ENCODE measurements around the gene MAPK8IP2. TPM values are rescaled to one million over a fixed set of nuclear protein-coding genes. Genes with fewer than 3 reads are reported as not detected.
A peak's percentile ranks its signal among the peaks of the same experiment; 100 is the strongest.
"Not testable (repeated sequence)": the region's sequence is repeated elsewhere in the genome, so short reads cannot be mapped to it uniquely, and the experiment has no call there.

MAPK8IP2 gene
- total RNA-seq, 1 donor from 2014 or later: 1.7 TPM

GRCh38 chr22:50628543-50629134 lies 28.0 kb downstream of the MAPK8IP2 start:
- ATAC-seq: peak; percentile 2 to 4
- intact Hi-C loops (cut with DNase I): no loop called here

GRCh38 chr22:50630376-50630775 lies 29.8 kb downstream of the MAPK8IP2 start:
- no peak overlapping the region for H3K27ac ChIP-seq
- intact Hi-C loops (cut with DNase I): no loop called here
- H3K9me3 ChIP-seq: no peaks in the 10 kb centered on the region
- H3K36me3 ChIP-seq: peaks cover 6% of the 10 kb centered on the region
- TF ChIP-seq, protein P1, sequence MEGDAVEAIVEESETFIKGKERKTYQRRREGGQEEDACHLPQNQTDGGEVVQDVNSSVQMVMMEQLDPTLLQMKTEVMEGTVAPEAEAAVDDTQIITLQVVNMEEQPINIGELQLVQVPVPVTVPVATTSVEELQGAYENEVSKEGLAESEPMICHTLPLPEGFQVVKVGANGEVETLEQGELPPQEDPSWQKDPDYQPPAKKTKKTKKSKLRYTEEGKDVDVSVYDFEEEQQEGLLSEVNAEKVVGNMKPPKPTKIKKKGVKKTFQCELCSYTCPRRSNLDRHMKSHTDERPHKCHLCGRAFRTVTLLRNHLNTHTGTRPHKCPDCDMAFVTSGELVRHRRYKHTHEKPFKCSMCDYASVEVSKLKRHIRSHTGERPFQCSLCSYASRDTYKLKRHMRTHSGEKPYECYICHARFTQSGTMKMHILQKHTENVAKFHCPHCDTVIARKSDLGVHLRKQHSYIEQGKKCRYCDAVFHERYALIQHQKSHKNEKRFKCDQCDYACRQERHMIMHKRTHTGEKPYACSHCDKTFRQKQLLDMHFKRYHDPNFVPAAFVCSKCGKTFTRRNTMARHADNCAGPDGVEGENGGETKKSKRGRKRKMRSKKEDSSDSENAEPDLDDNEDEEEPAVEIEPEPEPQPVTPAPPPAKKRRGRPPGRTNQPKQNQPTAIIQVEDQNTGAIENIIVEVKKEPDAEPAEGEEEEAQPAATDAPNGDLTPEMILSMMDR (IDR thresholded peaks at IDR 0.05): no peak
- ATAC-seq: no peak
- no peak overlapping the region for H3K4me3 ChIP-seq
- DNase-seq: no peak
- H3K27me3 ChIP-seq (ENCODE audit: low read depth): no peaks in the 10 kb centered on the region
- H3K4me1 ChIP-seq: peaks cover 18% of the 10 kb centered on the region

More at GRCh38 chr22:50628543-50629134, 28.0 kb downstream of the MAPK8IP2 start:
- peaks cover 14% of the 10 kb centered on the region for H3K36me3 ChIP-seq
- TF ChIP-seq, protein P1 (IDR thresholded peaks at IDR 0.05): no peak
- H3K4me3 ChIP-seq: peak overlapping the region; percentile 78
- no peaks in the 10 kb centered on the region for H3K9me3 ChIP-seq
- H3K4me1 ChIP-seq: peaks cover 18% of the 10 kb centered on the region
- H3K27me3 ChIP-seq (ENCODE audit: low read depth): no peaks in the 10 kb centered on the region
- no peak for DNase-seq
- peak overlapping the region; percentile 79 for H3K27ac ChIP-seq

DNA sequence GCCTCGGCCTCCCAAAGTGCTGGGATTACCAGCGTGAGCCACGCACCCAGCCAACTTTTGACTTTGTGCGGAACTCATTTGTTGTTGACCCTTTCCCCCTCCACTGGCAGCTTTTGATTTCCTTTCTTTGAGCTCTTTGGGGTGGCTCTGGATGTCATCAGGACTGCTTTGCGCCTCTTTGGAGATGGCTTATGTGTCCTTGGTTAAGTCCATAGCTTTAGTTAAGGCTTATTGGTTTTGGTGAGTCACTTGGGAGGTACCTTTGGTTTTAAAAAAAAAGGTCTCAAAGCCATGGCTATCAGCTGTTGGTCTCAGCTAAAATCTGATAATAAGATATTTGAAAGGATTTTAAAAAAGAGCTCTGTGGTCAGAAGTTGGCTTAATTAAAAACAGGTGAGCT lies 32.5 kb downstream of the MAPK8IP2 start:
- Histone ChIP-seq H3K27me3 (ENCODE audit: low read depth) (no peaks in the 10 kb centered on the region), H3K9me3 (no peaks in the 10 kb centered on the region), H3K4me3 (no peak overlapping the region), H3K36me3 (no peaks in the 10 kb centered on the region), H3K27ac (no peak overlapping the region), H3K4me1 (peaks cover 3% of the 10 kb centered on the region)
- DNase-seq: no peak
- intact Hi-C loops (cut with DNase I): no loop called here
- TF ChIP-seq, protein P1 (IDR thresholded peaks at IDR 0.05): no peak
- no peak for ATAC-seq

GRCh38 chr22:50633771-50634170 lies 33.2 kb downstream of the MAPK8IP2 start:
- TF ChIP-seq, protein P1 (IDR thresholded peaks at IDR 0.05): no peak
- no peak overlapping the region for H3K4me3 ChIP-seq
- H3K4me1 ChIP-seq: peaks cover 3% of the 10 kb centered on the region
- H3K27me3 ChIP-seq (ENCODE audit: low read depth): no peaks in the 10 kb centered on the region
- ATAC-seq (no peak), DNase-seq (no peak)
- no peaks in the 10 kb centered on the region for H3K9me3 ChIP-seq
- H3K27ac ChIP-seq: no peak overlapping the region
- intact Hi-C loops (cut with DNase I): no loop called here
- no peaks in the 10 kb centered on the region for H3K36me3 ChIP-seq

- Histone ChIP-seq H3K4me1 (no peaks in the 10 kb centered on the region), H3K27me3 (ENCODE audit: low read depth) (no peaks in the 10 kb centered on the region), H3K36me3 (no peaks in the 10 kb centered on the region), H3K4me3 (no peak overlapping the region), H3K27ac (no peak overlapping the region), H3K9me3 (no peaks in the 10 kb centered on the region)
- DNase-seq (no peak), ATAC-seq (no peak)
- intact Hi-C loops (cut with DNase I): no loop called here
- TF ChIP-seq, protein P1 (IDR thresholded peaks at IDR 0.05): no peak
Observed at GRCh38 chr22:50635591-50635990, 35.0 kb downstream of the MAPK8IP2 start.

DNA sequence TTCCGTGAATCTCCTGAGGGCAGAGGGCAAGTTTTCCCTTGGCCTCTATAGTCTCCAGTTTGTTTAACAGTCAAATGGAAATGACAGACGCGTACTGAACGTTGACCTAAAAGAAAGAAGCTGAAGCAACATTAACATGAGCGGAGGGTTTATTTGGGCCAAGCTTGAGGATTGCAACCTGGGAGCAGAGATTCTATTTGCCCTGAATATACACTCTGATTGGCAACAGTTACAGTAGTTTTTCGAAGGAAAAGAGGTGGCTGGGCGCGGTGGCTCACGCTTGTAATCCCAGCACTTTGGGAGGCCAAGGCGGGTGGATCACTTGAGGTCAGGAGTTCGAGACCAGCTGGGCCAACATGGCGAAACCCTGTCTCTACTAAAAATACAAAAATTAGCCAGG lies 39.7 kb downstream of the MAPK8IP2 start:
- peaks cover 16% of the 10 kb centered on the region for H3K27me3 ChIP-seq (ENCODE audit: low read depth)
- H3K4me1 ChIP-seq: peaks cover 17% of the 10 kb centered on the region
- ATAC-seq; H3K27ac ChIP-seq; intact Hi-C loops (cut with DNase I); H3K36me3 ChIP-seq; H3K9me3 ChIP-seq; H3K4me3 ChIP-seq; DNase-seq: not testable (repeated sequence)
